HepG2 (cell line): ENCODE data around the gene RBM12. TPM values are rescaled to one million over a fixed set of nuclear protein-coding genes. Genes with fewer than 3 reads are reported as not detected.
A peak's percentile ranks its signal among the peaks of the same experiment; 100 is the strongest.

Experiments used
- BORCS8-MEF2B ChIP-seq: sonication (generic); formaldehyde crosslinking; IDR thresholded peaks from 2 replicates; pipeline ENCODE4 v1.8.0; 2022; ENCODE audit warnings: mild to moderate bottlenecking, missing genetic modification reagents
- MTERF4 ChIP-seq: sonication (generic); formaldehyde crosslinking; IDR thresholded peaks from 2 replicates; pipeline ENCODE4 v1.8.0; 2023; ENCODE audit warnings: mild to moderate bottlenecking, missing genetic modification reagents
- U2AF2 ChIP-seq: fragments of 200-400 bp; formaldehyde crosslinking; IDR thresholded peaks from 2 replicates; pipeline ENCODE4 v1.6.1; 2017; ENCODE audit warnings: low read depth, mild to moderate bottlenecking, low read length
- ZC3H4 ChIP-seq: sonication (generic); formaldehyde crosslinking; IDR thresholded peaks from 2 replicates; pipeline ENCODE4 v1.4.0; 2020; ENCODE audit warnings: missing genetic modification reagents, borderline replicate concordance
- ZNF142 ChIP-seq: sonication (generic); formaldehyde crosslinking; IDR thresholded peaks from 2 replicates; pipeline ENCODE4 v1.4.0; 2020; ENCODE audit warnings: missing genetic modification reagents
- ZNF17 ChIP-seq: sonication (generic); formaldehyde crosslinking; IDR thresholded peaks from 2 replicates; pipeline ENCODE4 v1.5.0; 2020; ENCODE audit warnings: mild to moderate bottlenecking, missing genetic modification reagents
- ZNF232 ChIP-seq: sonication (generic); formaldehyde crosslinking; IDR thresholded peaks from 2 replicates; pipeline ENCODE4 v1.4.0; 2020; ENCODE audit warnings: missing genetic modification reagents, borderline replicate concordance
- ZNF275 ChIP-seq: sonication (generic); formaldehyde crosslinking; IDR thresholded peaks from 2 replicates; pipeline ENCODE4 v1.8.0; 2022; ENCODE audit warnings: missing genetic modification reagents, mild to moderate bottlenecking, inconsistent platforms, borderline replicate concordance
- polyA plus RNA-seq, 8 experiments: library from polyadenylated mRNA; depleted of rRNA in 3 of 8; stranded (reverse) in 7 of 8; unstranded in 1 of 8; fragments of >200 nt; fragmentation: Illumina TruSeq in 4 of 8; extraction: Trizol in 4 of 8; gene quantifications; 2 replicates each; pipeline versions ENCODE4 v1.2.1 to v1.2.3, GENCODE V29; 2011 to 2016; ENCODE audit warnings: low read depth in 4 of 8, missing spikeins in 1 of 8, mixed read lengths in 1 of 8; ENCODE audit not compliant: insufficient read depth in 1 of 8
- total RNA-seq, 5 experiments: library from RNA; depleted of rRNA; stranded (reverse); fragments of >200 nt; fragmentation: Illumina TruSeq; extraction: Trizol; gene quantifications; 2 replicates each; pipeline ENCODE4 v1.2.3, GENCODE V29; 2016; ENCODE audit warnings: low read depth in 1 of 5
- TF ChIP-seq, protein P1 (sequence below): sonication (generic); formaldehyde crosslinking; IDR thresholded peaks from 2 replicates; pipeline ENCODE4 v1.5.1; 2020; ENCODE audit warnings: mild to moderate bottlenecking, missing genetic modification reagents
- TF ChIP-seq, protein P2 (sequence below): sonication (generic); formaldehyde crosslinking; IDR thresholded peaks from 2 replicates; pipeline ENCODE4 v1.4.0; 2020; ENCODE audit warnings: missing genetic modification reagents

The RBM12 gene
- total and polyA plus RNA-seq, 2 of the 13 experiments (the other 11 are each of a cell fraction or from before 2014, with no cell fraction given), result 97.9 to 104 TPM

DNA sequence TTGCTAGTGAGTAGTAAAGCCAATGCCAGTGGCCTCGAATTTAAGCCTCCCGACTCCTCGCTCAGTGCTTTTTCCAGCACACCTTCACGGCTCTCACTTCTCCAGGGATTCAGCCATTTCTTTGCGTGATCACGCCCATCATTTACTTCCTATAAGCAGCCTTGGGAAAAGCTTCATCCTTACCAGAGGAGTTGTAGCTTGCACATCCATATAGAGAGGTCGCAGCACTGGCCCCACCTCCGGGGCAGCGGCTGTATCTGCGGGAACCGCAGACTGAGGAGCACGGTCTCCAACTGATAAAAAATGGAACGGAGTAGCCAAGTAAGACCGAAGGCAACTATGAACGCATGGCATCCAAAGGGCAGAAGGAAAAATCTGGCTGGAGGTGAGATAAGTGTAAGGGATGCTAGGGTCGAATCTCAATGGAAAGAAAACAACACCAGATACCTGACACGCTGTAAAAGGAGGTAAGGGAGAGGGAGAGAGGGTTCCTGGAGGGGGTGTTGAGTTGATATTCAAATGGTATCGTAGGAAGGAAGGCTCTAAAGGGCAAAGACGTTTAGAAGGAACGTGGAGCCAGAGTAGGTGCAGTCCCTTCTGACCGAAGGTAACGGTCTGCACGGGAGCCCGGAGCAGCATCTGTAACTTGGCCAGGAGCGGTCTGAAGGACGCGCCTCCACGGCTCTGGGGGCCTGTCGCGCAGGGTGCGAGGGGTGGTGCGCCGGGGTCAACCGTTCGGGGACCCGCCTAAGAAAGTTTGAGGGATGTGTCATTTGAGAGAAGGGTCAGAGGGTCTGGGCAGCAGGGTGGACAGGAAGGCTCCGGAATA is 33.8 kb upstream of the RBM12 start (continued):
- TF ChIP-seq ZNF17 (CRISPR knock-in tag) (no peak), ZNF142 (CRISPR knock-in tag) (0 out of 2 replicates have a peak, but pooled peaks have one; percentile 33), ZNF232 (CRISPR knock-in tag) (no peak), MTERF4 (CRISPR knock-in tag) (peak; percentile 72; the same call in 1 of the 2 replicates), BORCS8-MEF2B (CRISPR knock-in tag) (no peak), U2AF2 (no peak), ZNF275 (CRISPR knock-in tag) (no peak), ZC3H4 (CRISPR knock-in tag) (peak; percentile 48; the same call in 1 of the 2 replicates)
- TF ChIP-seq, protein P1, sequence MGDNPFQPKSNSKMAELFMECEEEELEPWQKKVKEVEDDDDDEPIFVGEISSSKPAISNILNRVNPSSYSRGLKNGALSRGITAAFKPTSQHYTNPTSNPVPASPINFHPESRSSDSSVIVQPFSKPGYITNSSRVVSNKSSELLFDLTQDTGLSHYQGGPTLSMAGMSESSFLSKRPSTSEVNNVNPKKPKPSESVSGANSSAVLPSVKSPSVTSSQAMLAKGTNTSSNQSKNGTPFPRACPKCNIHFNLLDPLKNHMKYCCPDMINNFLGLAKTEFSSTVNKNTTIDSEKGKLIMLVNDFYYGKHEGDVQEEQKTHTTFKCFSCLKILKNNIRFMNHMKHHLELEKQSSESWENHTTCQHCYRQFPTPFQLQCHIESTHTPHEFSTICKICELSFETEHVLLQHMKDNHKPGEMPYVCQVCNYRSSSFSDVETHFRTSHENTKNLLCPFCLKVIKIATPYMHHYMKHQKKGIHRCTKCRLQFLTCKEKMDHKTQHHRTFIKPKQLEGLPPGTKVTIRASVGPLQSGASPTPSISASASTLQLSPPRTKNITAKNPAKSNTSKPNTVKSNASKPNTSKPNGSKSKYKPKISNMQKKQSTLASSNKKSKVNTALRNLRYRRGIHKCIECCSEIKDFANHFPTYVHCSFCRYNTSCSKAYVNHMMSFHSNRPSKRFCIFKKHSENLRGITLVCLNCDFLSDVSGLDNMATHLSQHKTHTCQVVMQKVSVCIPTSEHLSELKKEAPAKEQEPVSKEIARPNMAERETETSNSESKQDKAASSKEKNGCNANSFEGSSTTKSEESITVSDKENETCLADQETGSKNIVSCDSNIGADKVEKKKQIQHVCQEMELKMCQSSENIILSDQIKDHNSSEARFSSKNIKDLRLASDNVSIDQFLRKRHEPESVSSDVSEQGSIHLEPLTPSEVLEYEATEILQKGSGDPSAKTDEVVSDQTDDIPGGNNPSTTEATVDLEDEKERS (CRISPR knock-in tag), result no peak; the same call in 1 of the 2 replicates
- TF ChIP-seq, protein P2, sequence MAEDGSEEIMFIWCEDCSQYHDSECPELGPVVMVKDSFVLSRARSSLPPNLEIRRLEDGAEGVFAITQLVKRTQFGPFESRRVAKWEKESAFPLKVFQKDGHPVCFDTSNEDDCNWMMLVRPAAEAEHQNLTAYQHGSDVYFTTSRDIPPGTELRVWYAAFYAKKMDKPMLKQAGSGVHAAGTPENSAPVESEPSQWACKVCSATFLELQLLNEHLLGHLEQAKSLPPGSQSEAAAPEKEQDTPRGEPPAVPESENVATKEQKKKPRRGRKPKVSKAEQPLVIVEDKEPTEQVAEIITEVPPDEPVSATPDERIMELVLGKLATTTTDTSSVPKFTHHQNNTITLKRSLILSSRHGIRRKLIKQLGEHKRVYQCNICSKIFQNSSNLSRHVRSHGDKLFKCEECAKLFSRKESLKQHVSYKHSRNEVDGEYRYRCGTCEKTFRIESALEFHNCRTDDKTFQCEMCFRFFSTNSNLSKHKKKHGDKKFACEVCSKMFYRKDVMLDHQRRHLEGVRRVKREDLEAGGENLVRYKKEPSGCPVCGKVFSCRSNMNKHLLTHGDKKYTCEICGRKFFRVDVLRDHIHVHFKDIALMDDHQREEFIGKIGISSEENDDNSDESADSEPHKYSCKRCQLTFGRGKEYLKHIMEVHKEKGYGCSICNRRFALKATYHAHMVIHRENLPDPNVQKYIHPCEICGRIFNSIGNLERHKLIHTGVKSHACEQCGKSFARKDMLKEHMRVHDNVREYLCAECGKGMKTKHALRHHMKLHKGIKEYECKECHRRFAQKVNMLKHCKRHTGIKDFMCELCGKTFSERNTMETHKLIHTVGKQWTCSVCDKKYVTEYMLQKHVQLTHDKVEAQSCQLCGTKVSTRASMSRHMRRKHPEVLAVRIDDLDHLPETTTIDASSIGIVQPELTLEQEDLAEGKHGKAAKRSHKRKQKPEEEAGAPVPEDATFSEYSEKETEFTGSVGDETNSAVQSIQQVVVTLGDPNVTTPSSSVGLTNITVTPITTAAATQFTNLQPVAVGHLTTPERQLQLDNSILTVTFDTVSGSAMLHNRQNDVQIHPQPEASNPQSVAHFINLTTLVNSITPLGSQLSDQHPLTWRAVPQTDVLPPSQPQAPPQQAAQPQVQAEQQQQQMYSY (CRISPR knock-in tag), result no peak
